ENCODE measurements around the gene CSRP1.

DNA sequence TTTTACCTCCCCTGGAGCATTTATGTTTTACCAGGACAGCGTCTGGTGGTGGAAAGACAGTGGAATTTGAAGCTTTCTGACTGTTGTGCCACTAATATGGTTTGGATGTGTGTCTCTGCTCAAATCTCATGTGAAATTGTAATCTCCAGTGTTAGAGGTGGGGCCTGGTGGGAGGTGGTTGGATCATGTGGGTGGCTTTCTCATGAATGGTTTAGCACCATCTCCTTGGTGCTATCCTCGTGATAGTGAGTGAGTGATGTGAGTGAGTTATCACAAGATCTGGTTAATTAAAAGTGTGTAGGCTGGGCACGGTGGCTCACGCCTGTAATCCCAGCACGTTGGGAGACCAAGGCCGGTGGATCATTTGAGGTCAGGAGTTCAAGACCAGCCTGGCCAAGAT is 61.6 kb downstream of the CSRP1 start:
- TF ChIP-seq POLR2A (IDR thresholded peaks at IDR 0.05; ENCODE audit: low read length): no peak
- no peak for TF ChIP-seq ZFP36 (IDR thresholded peaks at IDR 0.05; ENCODE audit: borderline replicate concordance, partially characterized antibody)
- TF ChIP-seq, protein P1, sequence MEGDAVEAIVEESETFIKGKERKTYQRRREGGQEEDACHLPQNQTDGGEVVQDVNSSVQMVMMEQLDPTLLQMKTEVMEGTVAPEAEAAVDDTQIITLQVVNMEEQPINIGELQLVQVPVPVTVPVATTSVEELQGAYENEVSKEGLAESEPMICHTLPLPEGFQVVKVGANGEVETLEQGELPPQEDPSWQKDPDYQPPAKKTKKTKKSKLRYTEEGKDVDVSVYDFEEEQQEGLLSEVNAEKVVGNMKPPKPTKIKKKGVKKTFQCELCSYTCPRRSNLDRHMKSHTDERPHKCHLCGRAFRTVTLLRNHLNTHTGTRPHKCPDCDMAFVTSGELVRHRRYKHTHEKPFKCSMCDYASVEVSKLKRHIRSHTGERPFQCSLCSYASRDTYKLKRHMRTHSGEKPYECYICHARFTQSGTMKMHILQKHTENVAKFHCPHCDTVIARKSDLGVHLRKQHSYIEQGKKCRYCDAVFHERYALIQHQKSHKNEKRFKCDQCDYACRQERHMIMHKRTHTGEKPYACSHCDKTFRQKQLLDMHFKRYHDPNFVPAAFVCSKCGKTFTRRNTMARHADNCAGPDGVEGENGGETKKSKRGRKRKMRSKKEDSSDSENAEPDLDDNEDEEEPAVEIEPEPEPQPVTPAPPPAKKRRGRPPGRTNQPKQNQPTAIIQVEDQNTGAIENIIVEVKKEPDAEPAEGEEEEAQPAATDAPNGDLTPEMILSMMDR (IDR thresholded peaks at IDR 0.05): no peak
